Measurements from ENCODE around the gene LGALS12.
"Not testable (repeated sequence)": the region's sequence is repeated elsewhere in the genome, so short reads cannot be mapped to it uniquely, and the experiment has no call there.

The LGALS12 gene

GRCh38 chr11:63504933-63505586, 824 bp upstream of the LGALS12 start:
- no peak for DNase-seq (ENCODE audit: low read depth in 4 of 4, low spot score in 1 of 4)

GRCh38 chr11:63506876-63507275, 992 bp downstream of the LGALS12 start:
- no peak for DNase-seq (ENCODE audit: low read depth in 4 of 4, low spot score in 1 of 4)

GRCh38 chr11:63507511-63507910, 1.6 kb downstream of the LGALS12 start:
- DNase-seq (ENCODE audit: low read depth in 4 of 4, low spot score in 1 of 4) = no peak

- no peak for DNase-seq (ENCODE audit: low read depth in 4 of 4, low spot score in 1 of 4)
Observed at GRCh38 chr11:63508009-63508408, 2.1 kb downstream of the LGALS12 start.

- no peak for DNase-seq (ENCODE audit: low read depth in 4 of 4, low spot score in 1 of 4)
Observed at GRCh38 chr11:63508745-63509144, 2.9 kb downstream of the LGALS12 start.

GRCh38 chr11:63510360-63511047, 4.6 kb downstream of the LGALS12 start:
- no peak for DNase-seq (ENCODE audit: low read depth in 4 of 4, low spot score in 1 of 4)

GRCh38 chr11:63511048-63511748, 5.3 kb downstream of the LGALS12 start:
- DNase-seq (ENCODE audit: low read depth in 4 of 4, low spot score in 1 of 4) = no peak

GRCh38 chr11:63512816-63513215, 6.9 kb downstream of the LGALS12 start:
- no peak for DNase-seq (ENCODE audit: low read depth in 4 of 4, low spot score in 1 of 4)

- no peak for DNase-seq (ENCODE audit: low read depth in 4 of 4, low spot score in 1 of 4)
Observed at GRCh38 chr11:63516109-63516508, 10.2 kb downstream of the LGALS12 start.

- no peak for DNase-seq (ENCODE audit: low read depth in 4 of 4, low spot score in 1 of 4)
Observed at GRCh38 chr11:63517156-63517555, 11.3 kb downstream of the LGALS12 start.

GRCh38 chr11:63518548-63518947, 12.7 kb downstream of the LGALS12 start:
- no peak for DNase-seq (ENCODE audit: low read depth in 4 of 4, low spot score in 1 of 4)

- no peak for DNase-seq (ENCODE audit: low read depth in 4 of 4, low spot score in 1 of 4)
Observed at GRCh38 chr11:63520606-63521170, 14.8 kb downstream of the LGALS12 start.

GRCh38 chr11:63521896-63522295, 16.0 kb downstream of the LGALS12 start:
- no peak for DNase-seq (ENCODE audit: low read depth in 4 of 4, low spot score in 1 of 4)

GRCh38 chr11:63523151-63523550, 17.3 kb downstream of the LGALS12 start:
- DNase-seq (ENCODE audit: low read depth in 4 of 4, low spot score in 1 of 4) = no peak

GRCh38 chr11:63527667-63528066, 21.8 kb downstream of the LGALS12 start:
- DNase-seq (ENCODE audit: low read depth in 4 of 4, low spot score in 1 of 4) = no peak

GRCh38 chr11:63528156-63528555, 22.3 kb downstream of the LGALS12 start:
- not testable (repeated sequence) for DNase-seq (ENCODE audit: low read depth in 4 of 4, low spot score in 1 of 4)

- DNase-seq (ENCODE audit: low read depth in 4 of 4, low spot score in 1 of 4) = not testable (repeated sequence)
Observed at GRCh38 chr11:63528729-63529278, 22.9 kb downstream of the LGALS12 start.

GRCh38 chr11:63529373-63529772, 23.5 kb downstream of the LGALS12 start:
- DNase-seq (ENCODE audit: low read depth in 4 of 4, low spot score in 1 of 4) = not testable (repeated sequence)

GRCh38 chr11:63530021-63530420, 24.1 kb downstream of the LGALS12 start:
- no peak for DNase-seq (ENCODE audit: low read depth in 4 of 4, low spot score in 1 of 4)

GRCh38 chr11:63531074-63531792, 25.3 kb downstream of the LGALS12 start:
- DNase-seq (ENCODE audit: low read depth in 4 of 4, low spot score in 1 of 4) = not testable (repeated sequence)

- no peak for DNase-seq (ENCODE audit: low read depth in 4 of 4, low spot score in 1 of 4)
Observed at GRCh38 chr11:63532117-63532516, 26.2 kb downstream of the LGALS12 start.
